Ovary (tissue), 9 donors: ENCODE results near the gene TBP. TPM values are rescaled to one million over a fixed set of nuclear protein-coding genes. Genes with fewer than 3 reads are reported as not detected.

ENCODE experiments used
- polyA plus RNA-seq, 2 donors: library from polyadenylated mRNA; stranded (reverse); fragments of 200-250 nt in 1 of 2; fragments of 350-450 nt in 1 of 2; fragmentation: Illumina TruSeq in 1 of 2; extraction: RNeasy Lipid Tissue Mini Kit (QIAGEN cat#74804) in 1 of 2; gene quantifications; one replicate each; pipeline ENCODE4 v1.2.3, GENCODE V29; 2013 to 2014
- total RNA-seq, 7 donors: library from RNA; depleted of rRNA in 2 of 7; stranded (reverse); fragments of >200 nt in 2 of 7; fragmentation: NEBNext Ultra II Directional in 3 of 7; extraction: Animal tissue kit (Norgen Biotek cat#: 25700) in 3 of 7; gene quantifications; one replicate each; pipeline versions ENCODE4 v1.1.0 to v1.2.4, GENCODE V29; 2016 to 2023
- donor health status: DM: no; HTN: no; CAD: no; lungs with moderate emphysema.
- donor health status: DM: no; HTN: no; CAD: no.
- donor health status: Bipolar disorder and iron deficiency.
- donor health status: DM: yes; HTN: yes; CAD: no.
- donor health status: DM: no; HTN: no; CAD: no.
- donor health status: DM: yes; HTN: yes; CAD: no.

Gene TBP
- total and polyA plus RNA-seq, 9 donors = 11.8 to 17.0 (median 14.1) TPM

Other genes starting within 250 kb of the TBP start
- gene FAM120B, start 247.6 kb upstream of the TBP start, total RNA-seq = 10 to 100 TPM; 16.5 to 36.2 (median 28.4) TPM
- 10 to 100 TPM; 10.6 to 39.3 TPM for gene FAM120B, start 247.6 kb upstream of the TBP start, polyA plus RNA-seq
- gene PSMB1, start 1.1 kb upstream of the TBP start, total RNA-seq = 100 to 1,000 TPM; 110 to 190 (median 122) TPM
- 100 to 1,000 TPM; 146 to 211 TPM for gene PSMB1, start 1.1 kb upstream of the TBP start, polyA plus RNA-seq
- 10 to 100 TPM; 37.4 to 66.2 (median 51.2) TPM for gene PDCD2, start 30.3 kb downstream of the TBP start, total RNA-seq
- gene PDCD2, start 30.3 kb downstream of the TBP start, polyA plus RNA-seq = 10 to 100 TPM; 38.6 to 75.0 TPM